Measurements from ENCODE around the gene TFF2. TPM values are rescaled to one million over a fixed set of nuclear protein-coding genes. Genes with fewer than 3 reads are reported as not detected.

Gene TFF2
- total and polyA plus RNA-seq, 7 donors = not detected

DNA sequence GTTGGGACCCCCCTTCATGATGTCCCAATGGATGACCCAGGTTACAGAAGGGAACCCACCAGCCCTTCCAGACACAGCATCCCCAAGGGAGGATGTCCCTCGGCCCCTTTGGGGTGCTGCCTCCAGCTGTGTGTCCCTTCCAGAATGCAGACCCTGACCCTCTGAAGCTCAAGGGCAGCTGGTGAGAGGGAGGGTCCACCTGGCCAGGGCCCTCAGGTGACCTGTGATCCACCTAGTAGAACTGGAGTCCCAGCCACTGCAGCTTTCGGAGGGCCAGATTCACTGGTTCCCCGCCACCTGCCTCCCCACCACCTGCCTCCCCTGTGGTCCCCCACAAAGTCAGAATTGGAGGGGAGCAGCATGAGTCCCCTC is 25.2 kb upstream of the TFF2 start:
- ATAC-seq (no peak), DNase-seq (no peak)
- Histone ChIP-seq H3K4me3 (no peak overlapping the region), H3K9me3 (no peaks in the 10 kb centered on the region), H3K27ac (no peak overlapping the region), H3K36me3 (ENCODE audit: insufficient read depth in 1 of 2, low read depth in 1 of 2) (no peaks in the 10 kb centered on the region), H3K27me3 (ENCODE audit: insufficient read depth in 3 of 3, low read length in 2 of 3) (peaks cover 0 to 28% (median 7%) of the 10 kb centered on the region in 3 donors), H3K4me1 (no peaks in the 10 kb centered on the region)
- TF ChIP-seq, protein P1, sequence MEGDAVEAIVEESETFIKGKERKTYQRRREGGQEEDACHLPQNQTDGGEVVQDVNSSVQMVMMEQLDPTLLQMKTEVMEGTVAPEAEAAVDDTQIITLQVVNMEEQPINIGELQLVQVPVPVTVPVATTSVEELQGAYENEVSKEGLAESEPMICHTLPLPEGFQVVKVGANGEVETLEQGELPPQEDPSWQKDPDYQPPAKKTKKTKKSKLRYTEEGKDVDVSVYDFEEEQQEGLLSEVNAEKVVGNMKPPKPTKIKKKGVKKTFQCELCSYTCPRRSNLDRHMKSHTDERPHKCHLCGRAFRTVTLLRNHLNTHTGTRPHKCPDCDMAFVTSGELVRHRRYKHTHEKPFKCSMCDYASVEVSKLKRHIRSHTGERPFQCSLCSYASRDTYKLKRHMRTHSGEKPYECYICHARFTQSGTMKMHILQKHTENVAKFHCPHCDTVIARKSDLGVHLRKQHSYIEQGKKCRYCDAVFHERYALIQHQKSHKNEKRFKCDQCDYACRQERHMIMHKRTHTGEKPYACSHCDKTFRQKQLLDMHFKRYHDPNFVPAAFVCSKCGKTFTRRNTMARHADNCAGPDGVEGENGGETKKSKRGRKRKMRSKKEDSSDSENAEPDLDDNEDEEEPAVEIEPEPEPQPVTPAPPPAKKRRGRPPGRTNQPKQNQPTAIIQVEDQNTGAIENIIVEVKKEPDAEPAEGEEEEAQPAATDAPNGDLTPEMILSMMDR (IDR thresholded peaks at IDR 0.05) = no peak
- WGBS, 3 donors = 76 to 97% (median 78%) methylated on average over 3 of the region's 3 CpGs
- intact Hi-C loops (cut with DNase I) = no loop called here

DNA sequence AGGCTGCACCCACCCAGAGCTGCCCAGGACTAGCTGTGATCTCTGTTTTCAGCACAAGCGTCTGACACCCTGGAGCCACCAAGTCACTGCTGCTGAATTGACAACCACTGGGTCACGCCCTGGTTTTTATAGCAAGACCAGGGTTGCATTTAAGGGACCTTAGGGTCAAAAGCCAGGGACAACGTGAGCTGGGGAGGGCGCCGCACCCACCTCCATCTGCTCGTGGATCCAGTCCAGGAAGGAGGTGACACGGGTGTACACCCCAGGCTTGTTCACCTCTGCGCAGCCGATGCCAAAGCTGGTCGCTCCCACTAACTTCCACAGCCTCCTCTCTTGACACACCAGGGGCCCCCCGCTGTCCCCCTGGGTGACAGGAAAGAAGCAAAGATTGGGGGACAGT is 24.7 kb upstream of the TFF2 start:
- Histone ChIP-seq H3K4me1 (no peaks in the 10 kb centered on the region), H3K9me3 (no peaks in the 10 kb centered on the region), H3K27me3 (ENCODE audit: insufficient read depth in 3 of 3, low read length in 2 of 3) (peaks cover 0 to 33% (median 7%) of the 10 kb centered on the region in 3 donors), H3K27ac (no peak overlapping the region), H3K4me3 (no peak overlapping the region), H3K36me3 (ENCODE audit: insufficient read depth in 1 of 2, low read depth in 1 of 2) (no peaks in the 10 kb centered on the region)
- DNase-seq (no peak), ATAC-seq (no peak)
- intact Hi-C loops (cut with DNase I) = no loop called here
- WGBS, 3 donors = 61 to 65% (median 65%) methylated on average over 11 of the region's 11 CpGs
- TF ChIP-seq, protein P1 (IDR thresholded peaks at IDR 0.05) = no peak

DNA sequence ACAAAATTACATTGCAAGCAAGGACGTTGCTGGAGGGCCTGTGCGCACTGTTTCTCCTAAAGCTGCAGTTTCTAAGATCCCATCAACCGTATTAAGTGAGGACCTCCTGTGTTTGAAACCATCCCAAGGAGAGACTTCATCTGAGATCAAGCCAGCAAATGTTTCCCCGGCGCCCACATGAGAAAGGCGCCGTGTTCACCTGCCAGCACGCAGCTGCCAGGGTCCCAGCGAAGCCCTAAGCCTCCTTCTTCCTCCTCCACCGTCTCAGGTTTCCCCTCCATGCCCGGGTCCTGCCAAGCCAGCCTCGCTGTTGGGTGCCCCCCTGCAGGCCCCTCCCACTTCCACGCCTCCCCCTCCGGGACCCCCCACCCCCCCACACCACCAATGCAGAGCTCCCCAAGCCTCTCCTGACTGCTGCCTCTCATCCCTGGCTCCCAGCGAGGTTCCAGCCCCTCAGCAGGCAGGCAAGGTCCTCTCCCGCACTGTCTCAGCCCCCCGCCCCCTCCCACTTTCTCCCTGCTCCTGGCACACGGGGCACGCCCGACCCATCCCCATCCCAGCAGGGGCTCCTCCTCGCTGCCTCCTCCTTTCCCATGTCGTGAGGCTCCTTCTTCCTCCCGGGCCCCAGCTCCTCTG is 24.2 kb upstream of the TFF2 start:
- intact Hi-C loops (cut with DNase I) = no loop called here
- peaks cover 0 to 37% (median 6%) of the 10 kb centered on the region in 3 donors for H3K27me3 ChIP-seq (ENCODE audit: insufficient read depth in 3 of 3, low read length in 2 of 3)

DNA sequence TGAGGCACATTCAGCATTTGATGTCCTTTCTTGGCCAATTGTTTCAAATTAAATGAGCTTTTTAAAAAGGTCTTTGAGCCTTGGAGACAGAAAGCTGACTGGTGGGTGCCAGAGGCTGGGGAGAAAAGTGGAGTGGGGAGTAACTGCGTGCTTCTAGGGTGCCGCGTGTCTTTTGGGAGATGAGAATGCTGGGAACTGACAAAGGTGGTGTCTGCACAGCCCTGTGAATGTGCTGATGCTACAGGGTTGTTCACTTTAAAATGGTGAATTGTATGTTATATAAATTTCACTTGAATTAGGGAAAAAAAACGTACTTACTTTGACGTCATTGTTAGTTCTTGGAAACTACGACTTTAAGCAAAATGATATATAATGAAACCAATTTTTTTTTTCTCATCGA is 23.7 kb upstream of the TFF2 start:
- ATAC-seq (no peak), DNase-seq (no peak)
- no peaks in the 10 kb centered on the region for H3K36me3 ChIP-seq (ENCODE audit: insufficient read depth in 1 of 2, low read depth in 1 of 2)
- intact Hi-C loops (cut with DNase I) = no loop called here
- peaks cover 0 to 42% (median 6%) of the 10 kb centered on the region in 3 donors for H3K27me3 ChIP-seq (ENCODE audit: insufficient read depth in 3 of 3, low read length in 2 of 3)
- no peak overlapping the region for H3K4me3 ChIP-seq
- TF ChIP-seq, protein P1 (IDR thresholded peaks at IDR 0.05) = no peak
- H3K27ac ChIP-seq = no peak overlapping the region
- no peaks in the 10 kb centered on the region for H3K4me1 ChIP-seq
- H3K9me3 ChIP-seq = no peaks in the 10 kb centered on the region
- 65 to 73% (median 70%) methylated on average over 7 of the region's 7 CpGs for WGBS, 3 donors

More for the DNA sequence above, 24.2 kb upstream of the TFF2 start:
- Histone ChIP-seq H3K36me3 (ENCODE audit: insufficient read depth in 1 of 2, low read depth in 1 of 2) (no peaks in the 10 kb centered on the region), H3K4me1 (no peaks in the 10 kb centered on the region), H3K9me3 (no peaks in the 10 kb centered on the region), H3K27ac (no peak overlapping the region), H3K4me3 (no peak overlapping the region)
- WGBS, 3 donors = 11 to 27% (median 11%) methylated on average over 22 to 23 of the region's 23 CpGs
- TF ChIP-seq, protein P1 (IDR thresholded peaks at IDR 0.05) = no peak
- no peak for ATAC-seq
- no peak for DNase-seq

All from psoas muscle (tissue), 8 donors.